ENCODE results near the gene PSMG2. TPM values are rescaled to one million over a fixed set of nuclear protein-coding genes. Genes with fewer than 3 reads are reported as not detected.

The PSMG2 gene
- polyA plus RNA-seq, 1 of the 3 experiments (the other 2 are of a cell fraction), result 36.0 TPM

GRCh38 chr18:12692206-12692605 lies 10.6 kb upstream of the PSMG2 start:
- Histone ChIP-seq H3K27me3 (ENCODE audit: insufficient read depth) (no peaks in the 10 kb centered on the region), H3K4me1 (ENCODE audit: control insufficient read depth in 1 of 2, insufficient read depth in 2 of 2, low read depth in 1 of 2, low read length in 1 of 2) (no peaks in the 10 kb centered on the region), H3K27ac (ENCODE audit: low read depth in 2 of 2, low read length in 1 of 2) (no peak overlapping the region), H4K20me1 (ENCODE audit: insufficient read depth) (no peaks in the 10 kb centered on the region), H3K36me3 (replicated peaks in 1 of 2; ENCODE audit: control insufficient read depth in 1 of 2, insufficient read depth in 2 of 2, low read length in 1 of 2) (peaks cover 8 to 25% of the 10 kb centered on the region in 2 experiments), H3K9me2 (no peaks in the 10 kb centered on the region), H3K9me3 (no peaks in the 10 kb centered on the region), H3F3A (replicated peaks; ENCODE audit: insufficient read depth) (no peaks in the 10 kb centered on the region), H3K79me2 (ENCODE audit: insufficient read depth) (no peaks in the 10 kb centered on the region), H3K4me2 (no peak overlapping the region), H3K4me3 (ENCODE audit: low read depth in 2 of 2, low read length in 1 of 2) (no peak overlapping the region), H3K9ac (no peak overlapping the region), H2AFZ (ENCODE audit: low read depth) (no peak overlapping the region)
- POLR2A ChIA-PET, result no interaction called here
- no peak for TF ChIP-seq RAD21 (IDR thresholded peaks at IDR 0.05; ENCODE audit: low read length)
- no peak for TF ChIP-seq CTCF (IDR thresholded peaks at IDR 0.05)
- no peak for TF ChIP-seq USF2 (IDR thresholded peaks at IDR 0.05; ENCODE audit: borderline replicate concordance, low read depth, low read length)
- no peak for TF ChIP-seq POLR2AphosphoS5 (IDR thresholded peaks at IDR 0.05; ENCODE audit: low read depth, low read length)
- no peak for TF ChIP-seq EZH2phosphoT487 (IDR thresholded peaks at IDR 0.05; ENCODE audit: borderline replicate concordance, low read depth)
- TF ChIP-seq PBX3 (IDR thresholded peaks at IDR 0.05), result no peak
- TF ChIP-seq GATA2 (CRISPR knock-in tag; IDR thresholded peaks at IDR 0.05), result no peak
- TF ChIP-seq SIN3A (IDR thresholded peaks at IDR 0.05; ENCODE audit: borderline replicate concordance, low read depth, low read length), result no peak
- TF ChIP-seq EP300 (IDR thresholded peaks at IDR 0.05; ENCODE audit: borderline replicate concordance in 1 of 2, low read depth in 1 of 2, low read length in 1 of 2), result no peak
- no peak for TF ChIP-seq CHD2 (IDR thresholded peaks at IDR 0.05; ENCODE audit: low read length, partially characterized antibody)
- TF ChIP-seq, protein P1, sequence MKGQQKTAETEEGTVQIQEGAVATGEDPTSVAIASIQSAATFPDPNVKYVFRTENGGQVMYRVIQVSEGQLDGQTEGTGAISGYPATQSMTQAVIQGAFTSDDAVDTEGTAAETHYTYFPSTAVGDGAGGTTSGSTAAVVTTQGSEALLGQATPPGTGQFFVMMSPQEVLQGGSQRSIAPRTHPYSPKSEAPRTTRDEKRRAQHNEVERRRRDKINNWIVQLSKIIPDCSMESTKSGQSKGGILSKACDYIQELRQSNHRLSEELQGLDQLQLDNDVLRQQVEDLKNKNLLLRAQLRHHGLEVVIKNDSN (IDR thresholded peaks at IDR 0.05; ENCODE audit: borderline replicate concordance, low read depth), result no peak
- TF ChIP-seq FOXM1 (IDR thresholded peaks at IDR 0.05; ENCODE audit: low read depth), result no peak
- TF ChIP-seq TCF12 (IDR thresholded peaks at IDR 0.05), result no peak
- no peak for TF ChIP-seq JUND (IDR thresholded peaks at IDR 0.05)
- TF ChIP-seq YY1 (IDR thresholded peaks at IDR 0.05; ENCODE audit: low read depth), result no peak
- no peak for TF ChIP-seq MXI1 (IDR thresholded peaks at IDR 0.05; ENCODE audit: low read depth, low read length)
- TF ChIP-seq, protein P2, sequence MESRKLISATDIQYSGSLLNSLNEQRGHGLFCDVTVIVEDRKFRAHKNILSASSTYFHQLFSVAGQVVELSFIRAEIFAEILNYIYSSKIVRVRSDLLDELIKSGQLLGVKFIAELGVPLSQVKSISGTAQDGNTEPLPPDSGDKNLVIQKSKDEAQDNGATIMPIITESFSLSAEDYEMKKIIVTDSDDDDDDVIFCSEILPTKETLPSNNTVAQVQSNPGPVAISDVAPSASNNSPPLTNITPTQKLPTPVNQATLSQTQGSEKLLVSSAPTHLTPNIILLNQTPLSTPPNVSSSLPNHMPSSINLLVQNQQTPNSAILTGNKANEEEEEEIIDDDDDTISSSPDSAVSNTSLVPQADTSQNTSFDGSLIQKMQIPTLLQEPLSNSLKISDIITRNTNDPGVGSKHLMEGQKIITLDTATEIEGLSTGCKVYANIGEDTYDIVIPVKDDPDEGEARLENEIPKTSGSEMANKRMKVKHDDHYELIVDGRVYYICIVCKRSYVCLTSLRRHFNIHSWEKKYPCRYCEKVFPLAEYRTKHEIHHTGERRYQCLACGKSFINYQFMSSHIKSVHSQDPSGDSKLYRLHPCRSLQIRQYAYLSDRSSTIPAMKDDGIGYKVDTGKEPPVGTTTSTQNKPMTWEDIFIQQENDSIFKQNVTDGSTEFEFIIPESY (IDR thresholded peaks at IDR 0.05; ENCODE audit: borderline replicate concordance, low read depth), result no peak
- no peak for TF ChIP-seq RFX5 (IDR thresholded peaks at IDR 0.05; ENCODE audit: low read length)
- no peak for TF ChIP-seq RXRA (IDR thresholded peaks at IDR 0.05; ENCODE audit: borderline replicate concordance, low read depth)
- TF ChIP-seq FOXJ3 (CRISPR knock-in tag; IDR thresholded peaks at IDR 0.05), result no peak
- no peak for DNase-seq
- WGBS (ENCODE audit: low lambda C conversion rate), result 93% methylated on average over 9 of the region's 9 CpGs
- CTCF ChIA-PET, result interaction anchor here (1.3 to 1.8 kb wide), 3 partner anchors 10 to 300 kb away, joined by 3 to 7 read pairs (median 3); partner anchors contain the start of gene CEP76
